ENCODE results near the gene EXD3.

Gene EXD3

DNA sequence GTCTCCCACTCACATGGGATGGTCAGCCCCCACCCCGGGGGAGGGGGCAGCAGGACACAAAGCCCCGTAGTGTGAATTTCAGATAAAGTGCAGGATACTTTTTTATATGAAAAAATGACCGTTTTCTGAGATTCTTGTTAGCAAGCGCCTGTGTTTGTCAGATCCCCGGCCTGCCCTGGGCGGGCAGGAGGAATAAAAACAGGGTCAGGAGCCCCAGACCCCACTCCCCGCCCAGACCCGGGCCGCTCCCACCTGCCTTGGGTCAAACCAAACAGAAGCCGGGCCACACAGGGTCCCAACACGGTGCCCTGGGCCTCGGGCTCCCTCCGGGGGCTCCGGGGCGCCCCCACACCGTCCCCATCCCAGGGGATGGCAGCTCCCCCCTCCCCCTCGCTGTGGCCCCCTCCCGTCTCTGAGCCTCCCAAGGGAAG lies 107.4 kb downstream of the EXD3 start:
- H2AFZ ChIP-seq (ENCODE audit: low read length), result no peak overlapping the region
- H3K4me2 ChIP-seq (ENCODE audit: low read depth, low read length), result no peak overlapping the region

DNA sequence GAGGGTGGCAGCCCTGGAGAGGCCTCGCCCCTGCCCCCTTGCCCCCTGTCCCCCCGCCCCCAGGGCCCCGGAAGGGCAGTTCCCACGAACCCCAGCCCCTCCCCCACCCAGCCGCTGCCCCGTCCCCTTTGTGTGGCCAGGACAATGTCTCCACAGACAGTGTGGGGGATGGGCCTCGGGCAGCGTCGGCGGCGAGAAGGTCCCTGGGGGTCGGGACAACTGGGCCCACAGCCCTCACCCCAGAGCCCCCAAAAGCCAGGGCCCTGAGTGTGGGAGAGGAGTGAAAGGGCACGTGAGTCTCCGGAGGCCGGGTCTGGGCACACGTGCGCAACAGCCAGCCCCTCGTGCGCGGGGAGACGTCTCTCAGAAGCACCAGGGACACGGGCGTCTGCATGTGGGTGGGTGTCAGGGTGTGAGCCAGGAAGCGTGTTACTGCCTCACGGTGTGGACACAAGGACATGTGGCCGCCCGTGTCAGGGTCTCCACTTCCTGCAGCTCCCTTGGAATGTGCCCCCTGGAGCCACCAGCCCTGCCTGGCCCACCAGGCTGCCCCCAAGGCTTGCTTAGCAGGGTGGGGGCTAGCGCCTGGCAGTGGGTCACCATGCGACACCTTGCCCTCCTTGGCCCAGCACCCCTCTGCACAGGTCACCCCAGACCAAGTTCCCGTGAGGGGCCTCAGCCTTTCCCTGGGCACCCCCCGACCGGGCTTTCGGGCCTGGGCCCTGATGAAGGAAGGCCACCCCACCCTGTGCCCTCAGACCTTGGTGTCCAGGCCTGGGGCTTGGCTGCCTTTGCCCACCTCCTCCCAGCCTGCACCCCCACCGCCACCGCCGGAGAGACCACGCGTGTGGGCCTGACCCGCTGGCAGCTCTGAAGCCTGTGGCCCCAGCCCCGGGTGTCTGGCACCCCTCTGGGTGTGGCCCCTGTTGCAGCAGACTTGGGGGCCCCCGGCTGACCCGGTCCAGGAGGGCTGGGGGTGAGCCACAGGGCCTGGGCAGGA lies 108.1 kb downstream of the EXD3 start:
- TF ChIP-seq EZH2phosphoT487 (IDR thresholded peaks at IDR 0.05; ENCODE audit: low read length) (no peak), EZH2 (optimal IDR thresholded peaks at IDR 0.05; ENCODE audit: low read depth, low read length) (no peak)
- TF ChIP-seq, protein P1, sequence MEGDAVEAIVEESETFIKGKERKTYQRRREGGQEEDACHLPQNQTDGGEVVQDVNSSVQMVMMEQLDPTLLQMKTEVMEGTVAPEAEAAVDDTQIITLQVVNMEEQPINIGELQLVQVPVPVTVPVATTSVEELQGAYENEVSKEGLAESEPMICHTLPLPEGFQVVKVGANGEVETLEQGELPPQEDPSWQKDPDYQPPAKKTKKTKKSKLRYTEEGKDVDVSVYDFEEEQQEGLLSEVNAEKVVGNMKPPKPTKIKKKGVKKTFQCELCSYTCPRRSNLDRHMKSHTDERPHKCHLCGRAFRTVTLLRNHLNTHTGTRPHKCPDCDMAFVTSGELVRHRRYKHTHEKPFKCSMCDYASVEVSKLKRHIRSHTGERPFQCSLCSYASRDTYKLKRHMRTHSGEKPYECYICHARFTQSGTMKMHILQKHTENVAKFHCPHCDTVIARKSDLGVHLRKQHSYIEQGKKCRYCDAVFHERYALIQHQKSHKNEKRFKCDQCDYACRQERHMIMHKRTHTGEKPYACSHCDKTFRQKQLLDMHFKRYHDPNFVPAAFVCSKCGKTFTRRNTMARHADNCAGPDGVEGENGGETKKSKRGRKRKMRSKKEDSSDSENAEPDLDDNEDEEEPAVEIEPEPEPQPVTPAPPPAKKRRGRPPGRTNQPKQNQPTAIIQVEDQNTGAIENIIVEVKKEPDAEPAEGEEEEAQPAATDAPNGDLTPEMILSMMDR (IDR thresholded peaks at IDR 0.05; ENCODE audit: low read length), result no peak
- Histone ChIP-seq H3K27ac (ENCODE audit: low read length) (no peak overlapping the region), H3K9me2 (replicated peaks; ENCODE audit: insufficient read depth, low read length) (no peaks in the 10 kb centered on the region), H3K9ac (ENCODE audit: low read length) (no peak overlapping the region), H3K79me2 (ENCODE audit: low read length) (no peaks in the 10 kb centered on the region), H3K36me3 (replicated peaks; ENCODE audit: insufficient read depth, low read length) (no peaks in the 10 kb centered on the region), H3K4me2 (ENCODE audit: low read depth, low read length) (no peak overlapping the region), H3K4me3 (ENCODE audit: low read length) (no peak overlapping the region), H4K20me1 (ENCODE audit: insufficient read depth, low read length) (no peaks in the 10 kb centered on the region), H3F3A (ENCODE audit: insufficient read depth, low read length) (no peaks in the 10 kb centered on the region), H3K27me3 (replicated peaks; ENCODE audit: insufficient read depth, low read length) (peaks cover 63% of the 10 kb centered on the region), H3K9me3 (replicated peaks; ENCODE audit: insufficient read depth, low read length) (no peaks in the 10 kb centered on the region), H2AFZ (ENCODE audit: low read length) (no peak overlapping the region), H3K4me1 (ENCODE audit: low read length) (no peaks in the 10 kb centered on the region; the same call in 1 of the 2 replicates)
- DNase-seq, result no peak

More for the DNA sequence above, 107.4 kb downstream of the EXD3 start:
- Histone ChIP-seq H3K4me3 (ENCODE audit: low read length) (no peak overlapping the region), H3K27ac (ENCODE audit: low read length) (no peak overlapping the region), H3K9ac (ENCODE audit: low read length) (no peak overlapping the region), H3F3A (ENCODE audit: insufficient read depth, low read length) (no peaks in the 10 kb centered on the region), H3K9me2 (replicated peaks; ENCODE audit: insufficient read depth, low read length) (no peaks in the 10 kb centered on the region), H4K20me1 (ENCODE audit: insufficient read depth, low read length) (no peaks in the 10 kb centered on the region), H3K36me3 (replicated peaks; ENCODE audit: insufficient read depth, low read length) (no peaks in the 10 kb centered on the region), H3K9me3 (replicated peaks; ENCODE audit: insufficient read depth, low read length) (no peaks in the 10 kb centered on the region), H3K79me2 (ENCODE audit: low read length) (no peaks in the 10 kb centered on the region), H3K4me1 (ENCODE audit: low read length) (no peaks in the 10 kb centered on the region; the same call in 1 of the 2 replicates), H3K27me3 (replicated peaks; ENCODE audit: insufficient read depth, low read length) (peaks cover 70% of the 10 kb centered on the region)
- no peak for DNase-seq
- TF ChIP-seq EZH2 (optimal IDR thresholded peaks at IDR 0.05; ENCODE audit: low read depth, low read length), result no peak
- TF ChIP-seq, protein P1 (IDR thresholded peaks at IDR 0.05; ENCODE audit: low read length), result no peak
- TF ChIP-seq EZH2phosphoT487 (IDR thresholded peaks at IDR 0.05; ENCODE audit: low read length), result no peak

DNA sequence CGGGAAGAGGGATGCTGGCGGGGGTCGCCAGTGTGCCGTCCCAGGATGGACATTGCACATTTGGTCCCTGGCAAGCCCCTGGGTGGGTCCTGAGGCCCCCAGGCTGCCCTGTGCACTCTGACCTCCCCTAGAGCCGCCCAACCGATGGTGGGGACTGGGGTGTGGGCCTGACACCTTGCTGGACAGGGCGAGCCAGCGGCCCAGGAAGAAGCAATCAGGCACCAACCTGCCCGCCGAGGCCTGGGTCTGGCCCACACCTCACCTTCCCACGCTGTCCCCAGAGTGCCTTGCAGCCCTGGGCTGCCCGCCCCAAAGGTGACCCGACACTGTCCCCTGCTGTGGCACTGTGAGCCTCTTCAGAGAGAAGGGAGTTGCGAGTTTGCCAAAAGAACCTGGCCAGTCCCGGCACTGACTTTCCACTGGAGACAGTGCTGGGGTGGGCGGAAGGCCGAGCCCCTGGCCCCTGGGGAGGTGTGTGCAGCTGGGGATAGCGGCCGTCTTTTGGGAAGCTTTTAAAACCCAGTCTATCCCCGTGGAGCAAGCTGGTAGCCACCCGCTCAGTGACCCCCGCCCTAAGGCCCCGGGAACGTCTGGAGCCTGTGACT lies 108.9 kb downstream of the EXD3 start:
- Histone ChIP-seq H3K27me3 (replicated peaks; ENCODE audit: insufficient read depth, low read length) (peaks cover 55% of the 10 kb centered on the region), H3K4me3 (ENCODE audit: low read length) (no peak overlapping the region), H3F3A (ENCODE audit: insufficient read depth, low read length) (no peaks in the 10 kb centered on the region), H3K79me2 (ENCODE audit: low read length) (no peaks in the 10 kb centered on the region), H3K36me3 (replicated peaks; ENCODE audit: insufficient read depth, low read length) (no peaks in the 10 kb centered on the region), H3K4me2 (ENCODE audit: low read depth, low read length) (no peak overlapping the region), H3K27ac (ENCODE audit: low read length) (no peak overlapping the region), H3K4me1 (ENCODE audit: low read length) (no peaks in the 10 kb centered on the region; the same call in 1 of the 2 replicates), H2AFZ (ENCODE audit: low read length) (no peak overlapping the region), H3K9me2 (replicated peaks; ENCODE audit: insufficient read depth, low read length) (no peaks in the 10 kb centered on the region), H4K20me1 (ENCODE audit: insufficient read depth, low read length) (no peaks in the 10 kb centered on the region), H3K9ac (ENCODE audit: low read length) (no peak overlapping the region), H3K9me3 (replicated peaks; ENCODE audit: insufficient read depth, low read length) (no peaks in the 10 kb centered on the region)
- TF ChIP-seq EZH2phosphoT487 (IDR thresholded peaks at IDR 0.05; ENCODE audit: low read length), result no peak
- TF ChIP-seq, protein P1 (IDR thresholded peaks at IDR 0.05; ENCODE audit: low read length), result no peak
- no peak for TF ChIP-seq EZH2 (optimal IDR thresholded peaks at IDR 0.05; ENCODE audit: low read depth, low read length)
- no peak for DNase-seq
